ENCODE results near the gene PTPRM. TPM values are rescaled to one million over a fixed set of nuclear protein-coding genes. Genes with fewer than 3 reads are reported as not detected.

The PTPRM gene
- total RNA-seq, 1 donor from 2014 or later: 13.9 TPM

GRCh38 chr18:8167026-8167425 is 599.9 kb downstream of the PTPRM start:
- Histone ChIP-seq H3K79me2 (ENCODE audit: low read depth) (no peaks in the 10 kb centered on the region), H3K9me3 (ENCODE audit: low read depth) (no peaks in the 10 kb centered on the region), H3K4me2 (no peak overlapping the region), H4K20me1 (ENCODE audit: low read depth) (no peaks in the 10 kb centered on the region), H3K4me1 (no peaks in the 10 kb centered on the region), H3K27me3 (no peaks in the 10 kb centered on the region), H3K4me3 (no peak overlapping the region), H3F3A (ENCODE audit: low read depth) (no peaks in the 10 kb centered on the region), H3K9ac (no peak overlapping the region), H3K36me3 (no peaks in the 10 kb centered on the region), H2AFZ (replicated peaks) (no peak overlapping the region), H3K27ac (no peak overlapping the region)
- no peak for DNase-seq (ENCODE audit: low spot score)
- Mint-ChIP-seq H3K36me3 (peaks cover 6% of the 10 kb centered on the region), H3K4me1 (peaks cover 14% of the 10 kb centered on the region), H3K27ac (no peak overlapping the region), H3K9me3 (no peaks in the 10 kb centered on the region), H3K27me3 (ENCODE audit: insufficient read depth, low read depth) (no peaks in the 10 kb centered on the region), H3K4me3 (no peak overlapping the region)
- TF ChIP-seq EZH2 (IDR thresholded peaks at IDR 0.05) (no peak), EZH2phosphoT487 (IDR thresholded peaks at IDR 0.05) (no peak)
- TF ChIP-seq, protein P1, sequence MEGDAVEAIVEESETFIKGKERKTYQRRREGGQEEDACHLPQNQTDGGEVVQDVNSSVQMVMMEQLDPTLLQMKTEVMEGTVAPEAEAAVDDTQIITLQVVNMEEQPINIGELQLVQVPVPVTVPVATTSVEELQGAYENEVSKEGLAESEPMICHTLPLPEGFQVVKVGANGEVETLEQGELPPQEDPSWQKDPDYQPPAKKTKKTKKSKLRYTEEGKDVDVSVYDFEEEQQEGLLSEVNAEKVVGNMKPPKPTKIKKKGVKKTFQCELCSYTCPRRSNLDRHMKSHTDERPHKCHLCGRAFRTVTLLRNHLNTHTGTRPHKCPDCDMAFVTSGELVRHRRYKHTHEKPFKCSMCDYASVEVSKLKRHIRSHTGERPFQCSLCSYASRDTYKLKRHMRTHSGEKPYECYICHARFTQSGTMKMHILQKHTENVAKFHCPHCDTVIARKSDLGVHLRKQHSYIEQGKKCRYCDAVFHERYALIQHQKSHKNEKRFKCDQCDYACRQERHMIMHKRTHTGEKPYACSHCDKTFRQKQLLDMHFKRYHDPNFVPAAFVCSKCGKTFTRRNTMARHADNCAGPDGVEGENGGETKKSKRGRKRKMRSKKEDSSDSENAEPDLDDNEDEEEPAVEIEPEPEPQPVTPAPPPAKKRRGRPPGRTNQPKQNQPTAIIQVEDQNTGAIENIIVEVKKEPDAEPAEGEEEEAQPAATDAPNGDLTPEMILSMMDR (IDR thresholded peaks at IDR 0.05): no peak

DNA sequence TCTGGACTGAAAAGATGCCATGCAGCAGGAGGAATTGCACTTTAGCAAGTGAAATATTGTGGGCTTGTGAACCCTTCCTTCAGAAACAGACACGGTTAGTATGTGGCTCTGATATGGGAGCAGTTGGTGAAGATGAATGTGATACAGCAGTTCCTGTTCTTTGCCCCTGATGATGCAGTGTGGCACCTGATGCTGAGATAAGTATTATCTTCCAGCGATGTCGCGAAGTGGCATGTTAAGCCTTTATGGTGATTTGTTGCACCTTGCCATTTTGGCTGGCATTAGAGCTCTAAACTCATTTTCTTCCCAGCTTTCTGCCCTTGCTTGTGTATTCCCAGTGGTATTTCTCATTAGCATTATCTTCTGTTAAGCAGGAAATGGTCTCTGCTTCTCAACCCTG is 600.6 kb downstream of the PTPRM start:
- H3K9me3 Mint-ChIP-seq: no peaks in the 10 kb centered on the region
- no peak overlapping the region for H2AFZ ChIP-seq (replicated peaks)
- TF ChIP-seq EZH2 (IDR thresholded peaks at IDR 0.05) (no peak), EZH2phosphoT487 (IDR thresholded peaks at IDR 0.05) (no peak)
- TF ChIP-seq, protein P1 (IDR thresholded peaks at IDR 0.05): no peak

DNA sequence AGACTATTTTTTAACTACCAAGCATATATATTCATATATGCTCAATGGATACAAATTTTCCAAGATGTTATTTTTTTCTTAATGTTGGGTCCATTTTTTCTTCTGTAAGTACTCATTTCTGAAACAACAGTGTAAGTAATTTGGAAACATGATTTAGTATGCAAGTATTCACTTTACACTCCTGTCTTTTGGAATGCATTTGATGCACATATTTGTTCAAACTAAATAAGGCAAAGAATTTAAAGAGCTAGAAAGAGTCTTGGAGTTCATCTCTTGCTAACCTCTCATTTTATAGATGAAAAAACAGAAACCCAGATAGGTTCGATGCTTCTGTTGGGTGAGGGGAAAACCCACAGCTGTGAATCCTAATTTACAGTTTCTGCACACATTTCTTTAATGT is 602.6 kb downstream of the PTPRM start:
- Mint-ChIP-seq H3K27me3 (ENCODE audit: insufficient read depth, low read depth) (no peaks in the 10 kb centered on the region), H3K9me3 (no peaks in the 10 kb centered on the region), H3K4me1 (peaks cover 23% of the 10 kb centered on the region), H3K27ac (no peak overlapping the region), H3K36me3 (peaks cover 4% of the 10 kb centered on the region), H3K4me3 (no peak overlapping the region)
- no peak overlapping the region for H3K4me2 ChIP-seq
- no peak overlapping the region for H3K4me3 ChIP-seq
- no peak overlapping the region for H3K9ac ChIP-seq
- no peaks in the 10 kb centered on the region for H3K36me3 ChIP-seq
- DNase-seq (ENCODE audit: low spot score): no peak
- H2AFZ ChIP-seq (replicated peaks): no peak overlapping the region
- TF ChIP-seq EZH2 (IDR thresholded peaks at IDR 0.05): no peak
- TF ChIP-seq, protein P1 (IDR thresholded peaks at IDR 0.05): no peak
- no peak for TF ChIP-seq EZH2phosphoT487 (IDR thresholded peaks at IDR 0.05)
- no peaks in the 10 kb centered on the region for H3K9me3 ChIP-seq (ENCODE audit: low read depth)
- H3F3A ChIP-seq (ENCODE audit: low read depth): no peaks in the 10 kb centered on the region
- no peaks in the 10 kb centered on the region for H3K27me3 ChIP-seq
- H3K79me2 ChIP-seq (ENCODE audit: low read depth): no peaks in the 10 kb centered on the region
- H3K27ac ChIP-seq: no peak overlapping the region
- no peaks in the 10 kb centered on the region for H4K20me1 ChIP-seq (ENCODE audit: low read depth)
- H3K4me1 ChIP-seq: no peaks in the 10 kb centered on the region

More for the DNA sequence above, 600.6 kb downstream of the PTPRM start:
- DNase-seq (ENCODE audit: low spot score): no peak
- no peak overlapping the region for H3K4me3 ChIP-seq
- no peaks in the 10 kb centered on the region for H3K36me3 ChIP-seq
- H3K79me2 ChIP-seq (ENCODE audit: low read depth): no peaks in the 10 kb centered on the region
- peaks cover 14% of the 10 kb centered on the region for H3K4me1 Mint-ChIP-seq
- no peak overlapping the region for H3K27ac Mint-ChIP-seq
- H4K20me1 ChIP-seq (ENCODE audit: low read depth): no peaks in the 10 kb centered on the region
- no peak overlapping the region for H3K27ac ChIP-seq
- no peaks in the 10 kb centered on the region for H3K27me3 ChIP-seq
- no peaks in the 10 kb centered on the region for H3K27me3 Mint-ChIP-seq (ENCODE audit: insufficient read depth, low read depth)
- no peak overlapping the region for H3K4me3 Mint-ChIP-seq
- no peak overlapping the region for H3K9ac ChIP-seq
- H3K36me3 Mint-ChIP-seq: peaks cover 6% of the 10 kb centered on the region
- no peaks in the 10 kb centered on the region for H3K4me1 ChIP-seq
- no peaks in the 10 kb centered on the region for H3K9me3 ChIP-seq (ENCODE audit: low read depth)
- no peaks in the 10 kb centered on the region for H3F3A ChIP-seq (ENCODE audit: low read depth)
- no peak overlapping the region for H3K4me2 ChIP-seq

Data from neural progenitor cell (in vitro differentiated cells).